ENCODE measurements around the gene NPLOC4. TPM values are rescaled to one million over a fixed set of nuclear protein-coding genes. Genes with fewer than 3 reads are reported as not detected.

NPLOC4 gene
- total and polyA plus RNA-seq, 2 of the 13 experiments (the other 11 are each of a cell fraction or from before 2014, with no cell fraction given), result 57.0 to 97.0 TPM

GRCh38 chr17:81511804-81512561, 124.9 kb downstream of the NPLOC4 start (continued):
- TF ChIP-seq ARID4A (CRISPR knock-in tag; IDR thresholded peaks at IDR 0.05; ENCODE audit: borderline replicate concordance) (peak; percentile 42; the same call in 1 of the 2 replicates), ZNF460 (CRISPR knock-in tag; IDR thresholded peaks at IDR 0.05; ENCODE audit: borderline replicate concordance) (no peak), ZNF784 (CRISPR knock-in tag; IDR thresholded peaks at IDR 0.05; ENCODE audit: borderline replicate concordance) (no peak), SOX13 (IDR thresholded peaks at IDR 0.05) (no peak), SOX13 (CRISPR knock-in tag; conservative IDR thresholded peaks at IDR 0.05 in 1 of 2, IDR thresholded peaks at IDR 0.05 in 1 of 2) (no peak), ZNF772 (CRISPR knock-in tag; IDR thresholded peaks at IDR 0.05) (peak; percentile 50; the same call in 1 of the 2 replicates), RARA (CRISPR knock-in tag; IDR thresholded peaks at IDR 0.05) (no peak), ZNF207 (IDR thresholded peaks at IDR 0.05; ENCODE audit: borderline replicate concordance) (no peak), SNAI1 (CRISPR knock-in tag; IDR thresholded peaks at IDR 0.05; ENCODE audit: borderline replicate concordance) (no peak), ZNF513 (CRISPR knock-in tag; conservative IDR thresholded peaks at IDR 0.05) (no peak), RFX1 (IDR thresholded peaks at IDR 0.05) (no peak), IRX3 (CRISPR knock-in tag; IDR thresholded peaks at IDR 0.05; ENCODE audit: borderline replicate concordance, low read depth) (no peak), RBAK (CRISPR knock-in tag; IDR thresholded peaks at IDR 0.05) (no peak), POGK (CRISPR knock-in tag; conservative IDR thresholded peaks at IDR 0.05) (no peak; the same call in 1 of the 2 replicates), HNF1A (IDR thresholded peaks at IDR 0.05; ENCODE audit: low read depth) (no peak), HNF1A (CRISPR knock-in tag; IDR thresholded peaks at IDR 0.05; ENCODE audit: borderline replicate concordance) (no peak)

Measured in HepG2 (cell line).